ENCODE measurements around the gene ECHDC3.

- TF ChIP-seq EZH2phosphoT487 (IDR thresholded peaks at IDR 0.05; ENCODE audit: borderline replicate concordance, low read depth, low read length) (no peak), CTCF (conservative IDR thresholded peaks at IDR 0.05; ENCODE audit: low read length) (no peak)
Observed at GRCh38 chr10:11773761-11774441, 31.7 kb downstream of the ECHDC3 start.
